GM18861 (cell line): Measurements from ENCODE around the gene CACNB2.
"Not testable (repeated sequence)": the region's sequence is repeated elsewhere in the genome, so short reads cannot be mapped to it uniquely, and the experiment has no call there.

Experiments
- ATAC-seq: cut with Tn5 transposase; IDR thresholded peaks from one replicate; pipeline ENCODE4 v1.9.1; 2021; ENCODE audit not compliant: unreplicated experiment

CACNB2 gene

DNA sequence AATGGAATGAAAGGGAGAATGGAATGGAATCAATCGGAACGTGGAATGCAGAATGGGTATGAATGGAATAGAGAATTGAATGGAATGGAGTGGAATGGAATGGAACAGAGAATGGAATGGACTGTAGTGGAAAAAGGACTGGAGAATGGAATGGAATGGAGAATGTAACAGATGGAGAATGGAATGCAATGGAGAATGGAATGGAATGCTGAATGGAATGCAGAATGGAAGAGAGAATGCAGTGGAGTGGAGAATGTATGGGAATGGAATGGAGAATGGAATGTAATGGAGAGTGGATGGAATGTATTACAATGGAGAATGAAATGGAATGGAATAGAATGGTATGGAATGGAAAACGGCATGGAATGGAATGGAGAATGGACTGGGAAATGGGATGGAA, 414.3 kb downstream of the CACNB2 start:
- ATAC-seq, result no peak

- ATAC-seq, result no peak
Observed at GRCh38 chr10:18556522-18557147, 416.4 kb downstream of the CACNB2 start.

DNA sequence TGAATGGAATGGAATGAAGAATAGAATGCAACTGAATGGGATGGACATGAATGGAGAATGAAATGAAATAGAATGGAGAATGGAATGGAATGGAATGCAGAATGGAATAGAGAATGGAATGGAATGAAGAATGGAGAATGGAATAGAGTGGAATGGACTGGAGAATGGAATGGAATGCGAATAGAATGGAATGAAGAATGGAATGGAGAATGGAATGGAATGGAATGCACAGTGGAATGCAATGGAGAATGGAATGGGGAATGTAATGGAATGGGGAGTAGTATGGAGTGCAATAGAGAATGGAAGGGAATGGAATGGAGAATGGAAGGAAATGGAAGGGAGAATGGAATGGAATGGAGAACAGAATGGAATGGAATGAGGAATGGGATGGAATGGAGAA, 417.7 kb downstream of the CACNB2 start:
- ATAC-seq, result no peak

DNA sequence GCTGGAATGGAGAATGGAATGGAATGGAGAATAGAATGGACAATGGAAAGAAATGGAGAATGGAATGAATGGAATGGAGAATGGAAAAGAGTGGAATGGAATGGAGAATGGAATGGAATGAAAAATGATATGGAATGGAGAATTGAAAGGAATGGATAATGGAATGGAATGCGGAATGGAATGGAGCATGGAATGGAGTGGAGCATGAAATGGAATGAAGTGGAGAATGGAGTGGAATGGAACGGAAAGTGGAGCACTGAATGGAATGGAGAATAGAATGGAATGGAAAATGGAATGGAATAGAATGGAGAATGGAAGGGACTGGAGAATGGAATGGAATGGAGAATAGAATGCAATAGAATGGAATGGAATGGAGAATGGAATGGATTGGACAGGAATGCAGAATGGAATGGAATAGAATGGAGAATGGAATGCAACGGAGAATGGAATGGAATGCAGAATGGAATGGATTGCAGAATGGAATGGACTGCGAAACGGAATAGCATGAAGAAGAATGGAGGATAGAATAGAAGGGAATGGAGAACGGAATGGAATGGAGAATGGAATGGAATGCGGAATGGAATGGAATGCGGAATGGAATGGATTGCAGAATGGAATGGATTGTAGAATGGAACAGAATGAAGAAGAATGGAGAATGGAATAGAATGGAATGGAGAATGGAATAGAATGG, 421.8 kb downstream of the CACNB2 start:
- ATAC-seq, result no peak

DNA sequence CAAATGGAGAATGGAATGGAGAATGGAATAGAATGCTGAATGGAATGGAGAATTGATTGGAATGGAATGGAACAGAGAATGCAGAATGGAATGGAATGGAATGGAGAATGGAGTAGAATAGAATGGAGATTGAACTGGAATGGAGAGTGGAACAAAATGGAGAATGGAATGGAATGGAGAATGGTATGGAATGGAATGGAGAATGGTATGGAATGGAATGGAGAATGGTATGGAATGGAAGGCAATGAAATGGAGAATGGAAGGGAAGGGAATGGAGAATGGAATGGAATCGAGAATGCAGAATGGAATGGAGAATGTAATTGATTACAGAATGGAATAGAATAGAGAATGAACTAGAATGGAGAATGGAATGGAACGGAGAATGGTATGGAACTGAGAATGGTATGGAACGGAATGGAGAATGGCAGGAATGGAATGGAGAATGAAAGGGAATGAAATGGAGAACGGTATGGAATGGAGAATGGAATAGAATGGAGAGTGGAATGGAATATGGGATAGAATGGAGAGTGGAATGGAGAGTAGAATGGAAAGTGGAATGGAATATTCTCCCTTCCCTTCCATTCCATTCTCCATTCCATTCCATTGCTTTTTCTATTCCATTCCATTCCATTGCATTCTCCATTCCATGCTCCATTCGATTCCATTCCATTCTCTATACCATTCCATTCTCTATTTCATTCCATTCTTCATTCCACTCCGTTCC, 422.9 kb downstream of the CACNB2 start:
- ATAC-seq, result no peak

DNA sequence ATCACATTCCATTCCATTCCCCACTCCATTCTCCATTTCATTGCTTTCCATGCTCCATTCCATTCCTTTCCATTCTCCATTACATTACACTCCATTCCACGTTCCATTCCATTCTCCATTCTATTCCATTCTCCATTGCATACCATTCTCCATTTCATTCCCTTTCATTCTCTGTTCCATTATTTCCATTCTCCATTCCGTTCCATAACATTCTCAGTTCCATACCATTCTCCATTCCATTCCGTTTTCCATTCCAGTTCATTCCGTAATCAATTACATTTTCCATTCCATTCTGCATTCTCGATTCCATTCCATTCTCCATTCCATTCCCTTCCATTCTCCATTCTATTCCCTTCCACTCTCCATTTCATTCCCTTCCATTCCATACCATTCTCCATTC, 424.8 kb downstream of the CACNB2 start:
- ATAC-seq, result no peak

GRCh38 chr10:18566177-18566576, 426.0 kb downstream of the CACNB2 start:
- ATAC-seq, result no peak

DNA sequence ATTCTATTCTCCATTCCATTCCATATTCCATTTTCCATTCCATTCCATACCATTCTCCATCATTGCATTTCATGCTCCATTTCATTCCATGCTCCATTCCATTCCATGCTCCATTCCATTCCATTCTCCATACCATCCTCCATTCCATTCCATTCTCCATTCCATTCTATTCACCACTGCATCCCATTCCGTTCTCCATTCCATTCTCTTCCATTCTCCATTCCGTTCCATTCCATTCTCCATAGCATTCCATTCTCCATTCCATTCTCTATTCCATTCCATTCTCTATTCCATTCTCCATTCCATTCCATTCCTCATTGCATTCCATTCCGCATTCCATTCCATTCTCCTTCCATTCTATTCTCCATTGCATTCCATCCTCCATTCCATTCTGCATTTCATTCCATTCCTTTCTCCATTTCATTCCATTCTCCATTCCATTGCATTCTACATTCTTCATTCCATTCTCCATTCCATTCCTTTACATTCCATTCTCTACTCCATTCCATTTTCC, 427.2 kb downstream of the CACNB2 start:
- ATAC-seq, result no peak

- not testable (repeated sequence) for ATAC-seq
Observed at GRCh38 chr10:18570386-18570785, 430.2 kb downstream of the CACNB2 start.

DNA sequence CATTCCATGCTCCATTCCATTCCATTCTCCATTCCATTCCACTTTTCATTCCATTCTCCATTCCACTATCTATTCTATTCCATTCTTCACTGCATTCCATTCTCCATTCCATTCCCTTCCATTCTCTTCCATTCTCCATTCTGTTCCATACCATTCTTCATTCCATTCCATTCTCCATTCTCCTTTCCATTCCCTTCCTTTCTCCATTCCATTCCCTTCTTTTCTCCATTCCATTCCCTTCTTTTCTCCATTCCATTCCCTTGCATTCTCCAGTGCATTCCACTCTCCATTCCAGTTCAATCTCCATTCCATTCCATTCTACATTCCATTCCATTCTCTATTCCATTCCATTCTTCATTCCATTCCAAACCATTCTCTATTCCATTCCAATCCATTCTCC, 430.9 kb downstream of the CACNB2 start:
- ATAC-seq, result no peak

- ATAC-seq, result no peak
Observed at GRCh38 chr10:18571780-18572179, 431.6 kb downstream of the CACNB2 start.

- no peak for ATAC-seq
Observed at GRCh38 chr10:18572959-18573561, 432.8 kb downstream of the CACNB2 start.

GRCh38 chr10:18576586-18576985, 436.4 kb downstream of the CACNB2 start:
- no peak for ATAC-seq

- no peak for ATAC-seq
Observed at GRCh38 chr10:18577823-18578685, 437.8 kb downstream of the CACNB2 start.

DNA sequence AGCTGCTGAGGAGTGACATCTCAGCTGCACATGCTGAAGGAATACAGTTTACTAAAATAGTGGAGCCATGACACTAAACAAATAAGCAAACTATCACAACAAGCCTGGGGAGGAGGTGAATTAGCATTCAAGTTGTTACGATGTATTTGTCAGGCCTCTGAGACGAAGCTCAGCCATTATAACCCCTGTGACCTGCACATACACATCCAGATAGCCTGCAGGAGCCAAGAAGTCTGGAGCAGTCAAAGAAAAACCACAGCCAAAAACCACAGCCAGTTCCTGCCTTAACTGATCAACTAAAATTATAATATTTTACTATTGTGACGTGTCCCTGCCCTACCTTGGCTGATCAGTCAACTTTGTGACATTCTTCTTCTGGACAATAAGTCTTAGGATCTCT, 442.6 kb downstream of the CACNB2 start:
- ATAC-seq, result peak; percentile 73

DNA sequence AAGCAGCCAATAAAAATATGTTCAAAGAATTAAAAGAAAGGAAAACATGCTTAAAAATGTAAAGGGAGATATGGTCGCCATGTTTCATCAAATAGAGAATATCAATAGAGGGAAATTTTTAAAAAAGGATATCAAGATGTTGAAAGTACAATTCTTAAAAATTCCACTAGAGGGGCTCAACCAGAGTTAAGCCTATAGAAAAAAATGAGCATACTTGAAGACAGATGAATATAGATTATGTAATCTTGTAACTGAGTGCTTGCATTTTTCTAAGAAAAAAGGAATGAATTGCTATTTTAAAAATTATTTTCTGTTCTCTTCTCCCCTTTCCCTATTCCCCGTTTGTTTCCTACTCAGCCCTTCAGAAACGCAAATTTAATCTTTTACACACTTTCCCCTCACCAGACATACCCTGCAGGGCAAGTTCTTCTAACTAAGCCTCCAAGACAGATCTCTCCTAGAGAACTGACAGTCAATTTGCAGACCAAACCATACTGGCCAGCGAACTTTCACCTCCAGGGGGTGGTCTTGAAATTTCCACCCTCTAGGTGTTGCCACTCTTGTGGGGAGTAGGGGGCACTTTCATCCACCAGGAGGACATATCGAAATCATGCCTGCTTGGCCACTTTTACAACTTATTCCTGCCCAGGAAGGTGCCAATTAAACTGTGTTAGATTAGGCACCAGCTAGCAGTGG, 443.5 kb downstream of the CACNB2 start:
- no peak for ATAC-seq

GRCh38 chr10:18586637-18587036, 446.4 kb downstream of the CACNB2 start:
- ATAC-seq, result not testable (repeated sequence)

- ATAC-seq, result not testable (repeated sequence)
Observed at GRCh38 chr10:18591141-18591540, 450.9 kb downstream of the CACNB2 start.
